GM19239 (cell line): ENCODE data around the gene KLF9.
"Not testable (repeated sequence)": the region's sequence is repeated elsewhere in the genome, so short reads cannot be mapped to it uniquely, and the experiment has no call there.

Experiments
- DNase-seq: peaks from one replicate; pipeline ENCODE4 v3.0.0; 2011; ENCODE audit warnings: low spot score; ENCODE audit not compliant: insufficient read length
- FAIRE-seq: peaks from 2 replicates; lab custom pipeline; 2011; peaks lifted over from hg19 to GRCh38; lab: Jason Lieb, UNC

KLF9 gene

DNA sequence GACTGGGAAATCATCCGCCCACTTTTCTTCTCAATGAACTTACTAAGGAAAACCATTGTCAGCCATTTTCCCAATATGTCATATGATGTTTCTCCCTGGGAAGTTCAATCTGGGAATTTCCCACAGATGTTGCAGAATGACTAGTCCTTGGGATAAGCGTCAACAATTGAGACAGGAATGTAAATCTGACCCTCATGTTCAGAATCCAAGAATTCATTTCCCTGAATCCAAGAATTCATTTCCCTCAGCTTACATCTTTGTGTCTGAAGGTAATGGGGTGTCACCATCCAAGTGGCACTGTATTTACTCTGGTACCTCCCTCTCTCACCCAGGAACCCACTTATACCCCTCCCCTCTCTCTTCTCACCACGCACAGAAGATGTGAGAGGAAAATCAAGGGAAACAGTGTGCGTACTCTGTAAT, 7.4 kb downstream of the KLF9 start:
- FAIRE-seq (no peak), DNase-seq (no peak)

DNA sequence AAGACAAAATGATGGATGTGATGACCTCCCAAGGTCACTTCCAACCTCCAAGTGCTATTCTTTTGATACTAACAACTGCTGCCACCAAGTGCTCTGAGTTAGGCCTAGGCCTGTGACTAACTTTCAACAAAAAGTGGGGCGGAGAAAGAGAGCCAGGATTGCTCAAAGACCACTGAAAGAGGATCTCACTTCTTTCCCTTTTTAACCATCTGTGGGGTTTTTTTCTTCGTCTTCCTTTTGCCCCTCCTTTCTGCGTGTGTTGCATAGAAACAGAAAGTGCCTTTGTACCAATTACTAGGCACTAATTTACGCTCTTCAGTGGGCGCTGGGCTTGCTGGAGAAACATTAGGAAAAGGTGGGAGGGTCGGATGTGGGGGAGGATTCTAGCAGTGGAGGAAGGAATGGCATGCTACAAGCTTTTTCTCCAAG, 8.0 kb downstream of the KLF9 start:
- no peak for FAIRE-seq

DNA sequence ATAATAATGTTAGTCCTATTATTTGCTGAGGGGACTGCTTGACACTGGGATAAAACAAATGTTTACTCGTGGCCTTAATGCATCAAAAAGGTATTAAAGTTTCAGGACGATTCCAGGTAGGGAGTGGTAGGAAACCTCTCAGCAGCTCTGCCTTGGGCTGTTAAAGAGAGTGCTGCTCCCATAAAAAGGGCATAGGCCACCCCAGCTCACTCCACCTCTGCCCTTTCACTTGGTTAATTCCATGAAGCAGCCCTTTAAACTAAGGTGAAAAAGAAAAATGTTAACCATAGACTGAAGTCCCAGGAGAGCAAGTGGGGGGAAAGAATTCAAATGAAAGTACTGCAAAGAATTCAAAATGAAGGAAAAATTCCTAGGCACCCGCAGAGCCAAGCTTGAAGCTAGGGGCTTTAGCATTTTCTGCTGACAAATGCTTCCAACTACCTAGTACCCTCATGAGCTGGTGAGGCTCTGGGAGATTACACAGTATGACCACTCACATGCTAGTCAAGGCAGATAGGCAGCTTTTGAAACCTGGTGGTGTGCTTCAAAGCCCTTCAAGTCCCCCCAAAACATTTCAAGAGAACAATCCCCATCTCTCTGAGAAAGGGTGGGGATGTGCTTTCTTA, 8.5 kb downstream of the KLF9 start:
- no peak for DNase-seq
- FAIRE-seq: peak; percentile 87

More for the DNA sequence above, 8.0 kb downstream of the KLF9 start:
- peak; percentile 20 for DNase-seq

DNA sequence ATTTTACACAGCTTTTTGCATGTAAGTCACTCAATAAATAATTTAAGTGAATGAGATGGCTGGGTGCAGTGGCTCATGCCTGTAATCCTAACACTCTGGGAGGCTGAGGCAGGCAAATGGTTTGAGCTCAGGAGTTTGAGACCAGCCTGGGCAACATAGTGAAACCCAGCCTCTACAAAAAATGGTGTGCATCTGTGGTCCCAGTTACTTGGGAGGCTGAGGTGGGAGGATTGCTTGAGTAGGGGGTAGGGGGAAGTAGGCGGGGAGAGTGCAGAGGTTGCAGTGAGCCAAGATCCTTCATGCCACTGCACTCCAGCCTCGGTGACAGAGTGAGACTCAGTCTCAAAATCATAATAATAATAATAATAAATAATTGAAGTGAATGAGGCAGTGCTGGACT, 10.2 kb downstream of the KLF9 start:
- DNase-seq: no peak
- no peak for FAIRE-seq

DNA sequence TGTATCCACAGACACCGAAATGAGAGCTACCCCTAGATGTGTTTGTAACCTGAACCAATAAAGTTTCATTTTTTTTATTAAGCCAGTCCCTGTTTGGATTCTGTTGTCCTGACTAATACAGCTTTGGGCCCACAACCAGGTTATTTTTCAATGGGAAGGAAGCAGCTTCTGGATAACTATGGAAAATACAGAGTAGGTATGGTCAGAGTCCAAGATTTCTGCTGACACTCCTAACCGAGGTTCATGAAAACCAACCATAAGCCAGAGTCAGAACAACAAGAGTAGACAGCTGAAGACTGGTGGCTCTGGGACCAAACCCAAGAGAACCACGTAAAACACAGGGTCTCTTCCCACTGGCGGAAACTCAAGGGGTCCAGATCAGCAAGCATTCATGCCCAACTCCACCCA, 10.8 kb downstream of the KLF9 start:
- no peak for DNase-seq
- no peak for FAIRE-seq

DNA sequence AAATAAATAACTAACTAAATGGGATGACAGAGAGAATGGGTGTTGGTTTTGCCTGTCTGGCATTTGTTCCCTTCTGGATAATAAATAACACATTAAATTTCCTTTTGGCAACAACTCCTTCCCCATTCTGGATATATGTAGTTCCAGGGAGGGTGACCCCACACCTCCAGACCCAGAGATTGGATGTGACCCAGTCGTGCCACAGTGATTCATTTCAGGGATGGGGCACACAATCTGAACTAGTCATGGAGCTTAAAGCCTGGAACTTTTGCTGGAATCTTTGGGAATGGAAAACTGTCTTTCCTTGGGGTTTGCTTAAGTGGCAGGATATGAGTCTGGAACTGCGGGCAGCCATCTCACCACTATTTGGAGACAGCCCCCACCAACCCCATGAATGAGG, 11.3 kb downstream of the KLF9 start:
- no peak for DNase-seq
- FAIRE-seq: no peak

DNA sequence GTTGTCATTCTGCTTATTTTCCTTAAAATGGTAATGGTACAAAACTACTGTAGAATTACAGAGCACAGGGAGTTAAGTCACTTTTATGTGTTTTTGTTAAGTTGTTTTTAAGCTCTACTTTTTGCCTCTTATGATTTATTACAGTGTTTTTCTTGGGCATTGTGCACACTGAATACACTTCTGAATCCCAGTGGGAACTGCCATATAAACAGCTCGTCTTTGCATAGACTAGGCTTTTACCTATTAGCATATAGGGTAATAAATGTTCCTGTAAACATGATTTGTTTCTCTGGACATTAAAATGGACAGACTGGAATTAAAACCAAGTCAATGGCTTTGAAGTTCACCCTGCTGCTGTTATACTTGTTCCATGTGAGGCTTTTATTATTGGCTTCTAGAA, 12.2 kb downstream of the KLF9 start:
- FAIRE-seq: no peak

DNA sequence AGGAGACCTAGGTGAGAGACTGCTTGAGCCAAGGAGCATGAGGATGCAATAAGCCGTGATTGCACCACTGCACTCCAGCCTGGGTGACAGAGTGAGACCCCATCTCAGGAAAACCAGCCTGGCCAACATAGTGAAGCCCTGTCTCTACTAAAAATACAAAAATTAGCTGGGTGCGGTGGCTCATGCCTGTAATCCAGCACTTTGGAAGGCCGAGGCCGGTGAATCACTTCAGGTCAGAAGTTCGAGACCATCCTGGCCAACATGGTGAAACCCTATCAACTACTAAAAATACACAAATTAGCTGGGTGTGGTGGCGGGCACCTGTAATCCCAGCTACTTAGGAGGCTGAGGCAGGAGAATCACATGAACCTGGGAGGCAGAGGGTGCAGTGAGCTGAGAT, 13.2 kb downstream of the KLF9 start:
- not testable (repeated sequence) for DNase-seq, FAIRE-seq

More for the DNA sequence above, 12.2 kb downstream of the KLF9 start:
- no peak for DNase-seq

DNA sequence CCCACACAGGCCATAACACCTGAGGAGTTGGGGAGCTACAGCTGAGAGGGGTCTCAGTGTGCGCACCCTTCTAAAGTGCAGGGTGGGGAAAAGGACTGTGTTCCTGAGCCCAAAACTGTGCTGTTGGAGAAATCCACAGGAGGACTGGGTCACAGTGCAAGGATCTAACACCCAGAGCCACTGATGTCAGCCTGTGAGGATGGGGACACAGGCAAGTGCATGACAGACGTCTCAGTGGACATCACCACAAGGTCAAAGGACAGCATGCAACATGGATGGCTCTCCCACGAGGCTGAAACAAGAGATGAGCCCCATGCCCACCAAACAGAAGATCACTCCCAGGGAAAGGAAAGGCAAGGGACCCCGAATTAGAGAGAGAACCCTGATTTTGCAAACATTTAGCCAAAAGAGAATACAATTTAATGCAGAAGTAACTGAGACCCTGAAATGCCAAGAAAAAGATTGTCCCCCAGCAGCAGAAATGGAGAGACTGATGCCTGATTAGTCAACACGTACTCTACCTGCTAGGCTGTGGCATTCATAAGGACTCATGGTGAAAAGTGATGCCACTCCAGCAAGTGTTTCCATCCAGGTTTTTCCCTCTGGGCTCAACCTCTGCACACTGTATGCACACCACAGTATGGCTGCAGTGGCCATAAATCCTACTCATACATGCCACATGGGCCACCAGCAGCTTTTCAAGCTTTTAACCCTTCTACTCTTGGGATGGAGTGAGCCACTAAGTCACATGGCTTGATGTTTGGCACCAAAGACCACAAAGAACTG, 14.2 kb downstream of the KLF9 start:
- FAIRE-seq (no peak), DNase-seq (no peak)

DNA sequence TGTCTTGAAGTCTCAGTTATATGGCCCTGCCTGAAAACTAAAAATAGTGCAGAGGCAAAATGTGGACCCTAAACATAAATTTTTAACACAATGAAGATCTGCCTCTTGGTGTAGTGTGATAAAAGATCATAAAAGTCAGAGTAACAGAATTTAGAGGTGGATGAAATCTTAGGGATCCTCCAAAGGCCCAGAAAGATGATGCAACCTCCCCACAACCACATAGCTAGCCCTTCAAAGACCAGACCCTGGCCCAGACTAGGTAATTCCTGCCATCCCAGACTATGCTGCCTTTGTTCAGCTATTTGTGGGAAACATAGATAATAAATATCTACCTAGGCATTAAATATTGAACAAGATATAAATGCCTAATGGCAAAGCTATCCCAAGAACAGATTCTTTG, 15.3 kb downstream of the KLF9 start:
- FAIRE-seq: no peak
- no peak for DNase-seq

DNA sequence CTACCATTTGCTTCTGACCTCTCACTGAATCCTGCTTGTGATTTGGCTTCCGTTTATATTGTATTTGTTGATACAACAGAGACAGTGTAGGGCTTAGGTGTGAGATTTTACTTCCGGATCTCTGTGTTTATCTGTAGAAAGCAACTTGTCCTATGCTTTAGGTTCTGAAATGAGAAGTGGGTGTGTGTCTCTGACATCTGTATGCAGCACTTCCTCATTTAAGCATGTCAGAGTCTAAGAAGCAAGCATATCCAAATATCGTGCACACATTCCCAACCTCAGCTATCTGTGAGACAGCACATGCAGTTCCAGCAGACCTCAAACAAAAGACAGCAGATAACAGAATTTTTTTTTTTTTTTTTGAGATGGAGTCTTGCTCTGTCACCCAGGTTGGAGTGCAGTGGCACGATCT, 16.3 kb downstream of the KLF9 start:
- FAIRE-seq: peak; percentile 93

DNA sequence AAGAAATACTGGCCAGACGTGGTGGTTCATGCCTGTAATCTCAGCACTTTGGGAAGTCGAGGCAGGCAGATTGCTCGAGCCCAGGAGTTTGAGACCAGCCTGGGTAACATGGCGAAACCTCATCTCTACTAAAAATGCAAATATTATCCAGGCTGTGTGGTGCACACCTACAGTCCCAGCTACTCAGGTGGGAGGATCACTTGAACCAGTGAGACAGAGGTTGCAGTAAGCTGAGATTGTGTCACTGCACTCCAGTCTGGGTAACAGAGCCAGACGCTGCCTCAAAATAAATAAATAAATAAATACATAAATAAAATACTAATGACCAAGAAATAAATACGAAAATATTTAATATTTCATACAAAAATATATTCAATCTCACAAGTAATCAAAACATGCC, 18.8 kb downstream of the KLF9 start:
- FAIRE-seq (no peak), DNase-seq (no peak)

More for the DNA sequence above, 16.3 kb downstream of the KLF9 start:
- peak; percentile 23 for DNase-seq

DNA sequence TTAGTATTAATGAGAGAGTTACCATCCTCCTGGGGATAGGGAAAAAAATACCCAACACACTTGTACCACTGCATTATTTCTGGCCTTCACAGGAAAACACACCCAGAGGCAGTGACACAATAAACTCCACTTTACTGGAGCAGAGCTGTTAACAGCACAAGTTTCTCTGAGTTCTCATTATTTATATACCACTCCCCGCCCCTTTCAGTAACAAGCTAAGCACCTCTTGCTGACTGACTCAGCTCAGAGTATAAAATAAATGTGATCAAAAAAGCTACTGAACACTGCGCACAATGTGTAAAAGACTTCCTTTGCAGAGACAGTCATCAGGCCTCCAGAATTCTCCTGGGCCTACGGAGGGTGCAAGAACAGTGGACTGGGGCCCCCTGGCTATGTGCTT, 21.6 kb downstream of the KLF9 start:
- FAIRE-seq (no peak), DNase-seq (no peak)

DNA sequence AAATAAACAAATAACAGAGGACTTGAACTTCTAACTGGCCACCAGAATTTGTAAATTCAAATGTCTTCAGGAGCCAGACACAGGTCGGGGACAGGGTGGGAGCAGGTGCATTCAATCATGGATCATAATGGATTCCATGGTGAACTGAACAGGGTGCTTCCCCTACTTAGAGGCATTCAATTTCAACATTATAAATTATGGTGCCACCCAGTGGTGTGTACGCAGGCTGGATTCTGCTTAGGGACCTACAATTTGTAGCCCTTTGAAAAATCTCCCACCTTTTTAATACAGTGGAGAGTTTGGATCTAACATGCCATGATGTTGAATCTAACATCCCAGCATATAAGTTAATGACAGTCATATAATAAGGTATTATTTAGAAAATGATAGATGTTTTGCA, 22.3 kb downstream of the KLF9 start:
- FAIRE-seq: no peak
- no peak for DNase-seq

DNA sequence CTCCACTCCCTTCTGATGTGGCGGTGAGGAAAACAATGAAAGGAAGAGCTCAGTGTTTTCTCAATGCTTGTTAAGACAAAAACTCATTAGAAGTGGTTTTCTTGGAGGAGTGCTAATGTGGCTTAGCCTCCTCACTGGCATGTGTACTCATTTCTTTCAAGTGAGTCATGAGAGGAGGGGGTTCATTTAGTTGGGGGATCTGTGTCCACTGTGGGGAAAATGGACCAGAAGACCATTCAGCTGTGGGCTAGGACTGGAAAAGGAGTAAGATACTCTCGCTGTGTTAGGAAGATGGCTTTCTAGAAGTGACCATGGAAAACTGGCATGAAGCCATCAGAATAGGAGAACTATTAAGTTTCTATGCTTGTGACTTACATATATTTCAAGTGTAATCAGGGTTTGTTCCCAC, 23.5 kb downstream of the KLF9 start:
- FAIRE-seq (no peak), DNase-seq (no peak)

DNA sequence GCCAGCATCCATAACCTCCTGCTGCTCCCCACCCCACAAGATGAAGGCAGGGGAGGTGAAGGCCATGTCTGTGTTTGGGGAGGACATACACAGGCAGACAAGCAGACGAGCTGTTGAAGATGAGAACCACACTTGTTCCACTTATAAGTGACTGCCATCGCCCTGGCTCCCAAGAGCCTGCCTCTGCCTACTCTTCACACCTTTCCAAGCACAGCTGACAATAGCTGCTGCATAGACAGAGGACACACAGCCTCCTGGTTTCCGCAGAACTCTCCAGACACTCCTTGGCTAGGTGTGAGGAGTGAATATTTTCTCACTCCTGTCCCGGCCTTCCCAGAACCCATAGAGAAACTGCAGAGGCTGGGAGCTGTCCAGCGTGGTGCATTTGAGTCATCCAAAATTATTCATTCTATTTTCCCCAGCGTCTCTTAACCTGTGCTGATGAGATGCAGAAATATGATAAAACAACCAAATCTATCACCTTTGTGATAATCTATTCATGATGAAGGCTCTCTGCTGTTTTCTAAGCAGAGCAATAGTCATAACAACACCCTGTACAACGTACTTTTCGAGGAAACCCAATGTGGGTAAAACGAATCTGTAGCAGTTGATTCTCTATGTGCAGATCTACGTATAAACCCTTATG, 24.7 kb downstream of the KLF9 start:
- DNase-seq (no peak), FAIRE-seq (no peak)

DNA sequence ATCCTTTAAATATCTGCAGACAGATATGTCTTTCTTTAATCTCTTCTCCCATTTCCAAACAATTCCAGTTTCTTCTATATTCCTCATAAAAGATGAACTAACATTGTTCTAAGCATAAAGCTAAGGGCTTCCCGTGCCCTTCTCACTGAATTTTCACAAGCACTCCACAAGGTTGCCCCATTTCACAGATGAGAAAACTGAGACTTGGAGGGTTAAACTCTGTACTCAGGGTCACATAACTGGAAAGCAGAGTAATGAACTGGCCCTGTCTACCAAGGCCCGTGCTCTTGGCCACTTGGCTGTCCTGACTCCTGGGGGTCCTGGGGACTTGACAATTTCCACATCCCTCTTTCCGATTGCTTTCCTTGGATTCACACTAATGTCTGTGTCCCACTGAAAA, 25.3 kb downstream of the KLF9 start:
- no peak for FAIRE-seq

DNA sequence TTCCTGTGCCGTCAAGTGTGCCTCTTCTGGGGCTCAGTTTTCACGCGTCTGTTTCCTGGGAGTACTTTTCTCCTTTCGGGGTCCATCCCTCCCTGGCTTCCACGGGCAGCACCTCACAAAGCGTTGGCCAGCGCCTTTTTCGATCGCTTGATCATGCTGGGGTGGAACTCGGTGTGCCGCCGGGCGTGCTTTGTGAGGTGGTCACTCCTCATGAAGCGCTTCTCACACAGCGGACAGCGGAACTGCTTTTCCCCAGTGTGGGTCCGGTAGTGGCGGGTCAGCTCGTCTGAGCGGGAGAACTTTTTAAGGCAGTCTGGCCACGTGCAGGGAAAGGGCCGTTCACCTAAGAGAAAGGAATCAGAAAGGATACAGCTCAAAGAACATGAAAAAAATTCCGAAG, 26.8 kb downstream of the KLF9 start:
- FAIRE-seq (no peak), DNase-seq (no peak)

More for the DNA sequence above, 25.3 kb downstream of the KLF9 start:
- DNase-seq: no peak

DNA sequence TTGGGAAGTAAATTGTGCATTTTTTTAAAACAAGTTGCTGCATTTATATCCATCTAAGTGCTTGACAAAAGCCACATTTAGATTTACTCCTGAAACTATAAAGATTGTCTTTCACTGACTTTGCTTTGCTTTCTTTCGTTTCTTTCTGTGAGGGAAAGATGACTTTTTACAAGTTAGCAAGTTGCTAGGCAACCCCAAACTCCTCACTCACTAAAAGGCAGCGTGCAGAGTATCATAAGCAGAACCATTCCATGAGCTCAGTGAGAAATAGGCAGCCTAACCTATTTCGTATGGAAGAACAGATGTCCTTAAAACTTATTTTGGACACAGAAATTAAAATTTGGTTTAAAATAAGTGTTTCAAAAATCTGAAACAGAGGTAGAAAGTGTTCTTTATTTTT, 29.0 kb downstream of the KLF9 start:
- no peak for DNase-seq
- no peak for FAIRE-seq

DNA sequence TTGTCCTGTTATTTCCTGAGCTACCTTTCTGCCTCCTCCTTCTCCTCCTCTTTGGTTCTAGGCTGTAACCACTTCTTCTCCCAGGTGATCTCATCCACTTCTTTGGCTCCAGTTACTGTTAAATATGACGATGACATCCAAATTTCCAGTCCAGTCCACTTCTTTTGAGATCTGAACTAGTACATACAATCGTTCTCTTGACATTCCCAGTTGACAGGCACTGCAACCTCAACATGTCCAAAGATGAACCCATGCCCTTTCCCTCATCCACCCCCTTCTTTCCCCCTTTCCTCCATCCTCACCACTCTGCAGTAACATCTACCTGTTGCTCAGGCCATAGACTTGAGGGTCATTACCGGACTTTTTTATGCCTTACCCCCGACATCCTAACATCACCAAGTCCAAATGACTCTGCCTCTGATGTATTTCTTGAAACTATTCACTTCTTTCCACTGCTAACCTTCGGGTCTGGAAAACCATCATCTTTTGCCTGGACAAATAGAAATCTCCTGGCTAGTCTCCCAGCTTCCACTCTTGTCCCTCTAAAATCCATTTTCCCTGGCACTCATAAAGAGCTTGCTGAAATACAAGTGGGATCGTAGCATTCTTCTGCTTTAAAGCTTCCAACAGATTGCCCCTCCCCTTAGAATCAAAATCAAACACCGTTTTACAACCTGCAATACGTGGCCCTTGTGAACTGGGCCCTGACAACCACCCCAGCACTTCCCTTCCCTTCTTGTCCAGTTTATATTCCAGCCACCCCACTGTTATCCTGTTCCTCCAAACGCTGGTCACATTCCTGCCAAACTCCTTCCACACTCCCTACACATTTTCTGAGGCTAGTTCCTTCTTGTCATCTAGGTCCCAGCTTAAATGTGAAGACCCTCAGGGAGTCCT, 31.5 kb downstream of the KLF9 start:
- no peak for FAIRE-seq
- DNase-seq: no peak
